ENCODE data around the gene TMPRSS9.
"Not testable (repeated sequence)": the region's sequence is repeated elsewhere in the genome, so short reads cannot be mapped to it uniquely, and the experiment has no call there.

TMPRSS9 gene

DNA sequence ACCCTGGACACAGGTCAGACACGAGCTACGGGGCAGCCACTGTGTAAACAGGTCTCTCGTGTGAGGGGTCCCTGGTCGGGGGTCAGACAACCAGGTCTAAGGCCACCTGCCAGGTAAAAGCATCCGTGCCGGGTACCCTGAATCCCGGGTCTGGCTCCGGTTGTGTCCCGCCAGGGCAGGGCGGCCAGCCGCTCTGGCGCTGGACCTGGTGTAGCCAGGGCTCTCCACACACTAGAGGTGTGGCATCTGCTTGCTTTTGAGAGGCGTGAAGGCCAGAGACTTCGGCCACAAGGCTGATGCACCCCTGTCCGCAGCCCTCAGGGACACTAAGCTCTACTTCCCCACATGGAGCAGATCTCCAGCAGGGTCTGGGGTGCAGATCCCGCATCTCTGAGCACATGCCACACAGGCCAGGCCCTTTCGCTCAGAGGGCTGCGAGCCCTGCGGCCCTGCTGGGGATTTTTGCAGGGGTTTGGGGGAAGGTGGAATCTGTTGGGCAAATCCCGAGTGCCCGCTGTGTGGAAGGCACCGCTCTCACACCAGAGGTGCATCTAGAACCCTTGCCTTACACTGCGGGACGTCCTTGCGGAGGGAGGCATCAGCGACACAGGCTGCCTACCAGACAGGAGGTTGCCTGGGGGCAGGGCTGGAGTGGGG is 81.2 kb downstream of the TMPRSS9 start:
- DNase-seq = no peak

DNA sequence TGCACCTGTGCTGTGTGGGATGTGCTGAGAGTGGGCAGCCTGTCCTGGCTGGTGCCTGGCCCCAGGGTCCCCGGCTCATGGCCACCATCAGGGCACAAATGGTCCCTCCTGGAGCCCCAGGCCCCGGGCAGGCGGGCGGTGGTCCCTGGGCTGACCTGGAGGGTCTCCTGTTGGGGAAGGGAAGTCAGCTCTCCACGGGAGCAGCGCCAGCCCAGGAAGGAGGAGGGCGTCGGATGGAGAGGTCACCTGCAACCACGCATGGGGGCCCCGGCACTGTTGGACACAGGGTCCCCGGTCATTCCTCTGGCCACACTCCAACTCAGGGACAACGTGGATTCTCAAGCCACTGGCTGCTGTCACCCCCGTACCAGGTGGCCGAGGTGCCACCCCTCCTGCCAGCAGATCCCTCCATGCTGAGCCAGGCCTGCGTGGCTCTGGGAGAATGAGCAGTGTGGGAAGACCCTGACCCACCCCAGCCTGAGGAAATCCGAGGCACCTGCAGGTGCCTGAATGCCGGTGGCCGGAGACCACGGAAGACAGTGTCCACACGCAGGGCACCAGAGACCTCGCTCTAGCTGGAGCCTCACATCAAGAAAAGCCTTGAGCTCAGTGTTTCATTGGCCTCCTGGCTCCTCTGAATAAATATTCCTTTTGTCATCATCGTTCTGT is 83.2 kb downstream of the TMPRSS9 start:
- DNase-seq = no peak

DNA sequence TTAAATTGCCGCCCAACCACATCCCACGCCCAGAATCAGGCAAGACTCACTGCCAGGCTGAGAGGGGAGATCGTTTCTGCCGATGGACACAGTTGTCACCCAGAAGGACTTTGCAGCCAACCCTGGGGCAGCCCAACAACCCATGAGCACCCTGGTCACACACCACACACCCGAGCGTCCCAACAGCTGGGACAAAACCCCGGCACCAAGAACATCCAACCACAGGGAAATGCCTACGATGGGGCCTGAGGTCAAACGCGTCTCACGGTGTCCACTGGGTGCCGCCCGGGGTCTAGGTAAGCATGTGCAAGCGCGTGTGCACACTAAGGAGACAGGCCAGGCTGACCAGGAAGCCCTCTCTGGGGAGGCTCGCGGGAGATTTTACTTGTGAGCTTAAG is 83.7 kb downstream of the TMPRSS9 start:
- DNase-seq = no peak

DNA sequence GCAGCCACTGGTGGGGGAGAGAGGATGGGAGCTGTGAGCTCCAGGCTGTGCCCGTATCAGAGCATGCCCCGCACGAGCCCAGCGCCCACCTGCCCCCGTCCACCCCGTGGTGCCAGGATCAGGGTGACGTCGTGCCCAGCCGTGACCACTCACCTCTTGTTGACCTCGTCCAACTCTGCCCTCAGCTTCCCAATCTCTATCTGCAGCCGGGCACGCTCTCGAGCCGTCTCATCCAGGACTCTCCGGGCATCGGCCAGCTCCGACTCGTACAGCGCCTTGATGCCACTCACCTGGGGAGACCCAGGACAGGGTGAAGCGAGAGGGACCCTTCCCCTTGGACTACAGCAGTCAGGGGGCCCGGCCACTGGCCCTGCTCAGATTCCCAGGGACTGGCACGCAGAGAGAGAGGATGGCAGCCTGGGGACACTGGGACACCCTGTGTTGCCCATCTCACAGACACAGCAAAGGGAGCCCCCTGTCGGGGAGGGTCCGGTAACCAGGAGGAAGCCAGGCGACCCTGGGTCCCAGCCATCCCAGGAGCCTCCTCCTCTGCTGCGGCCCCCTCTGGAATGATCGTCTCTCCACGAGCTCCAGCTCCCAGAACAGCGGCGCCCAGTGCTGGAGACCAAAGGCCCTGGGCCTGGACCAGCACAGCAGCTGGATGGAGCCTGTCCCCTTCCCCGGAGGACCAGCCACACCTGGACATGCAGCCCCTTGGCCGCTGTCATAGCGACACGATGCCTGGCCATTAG is 84.4 kb downstream of the TMPRSS9 start:
- DNase-seq = no peak

DNA sequence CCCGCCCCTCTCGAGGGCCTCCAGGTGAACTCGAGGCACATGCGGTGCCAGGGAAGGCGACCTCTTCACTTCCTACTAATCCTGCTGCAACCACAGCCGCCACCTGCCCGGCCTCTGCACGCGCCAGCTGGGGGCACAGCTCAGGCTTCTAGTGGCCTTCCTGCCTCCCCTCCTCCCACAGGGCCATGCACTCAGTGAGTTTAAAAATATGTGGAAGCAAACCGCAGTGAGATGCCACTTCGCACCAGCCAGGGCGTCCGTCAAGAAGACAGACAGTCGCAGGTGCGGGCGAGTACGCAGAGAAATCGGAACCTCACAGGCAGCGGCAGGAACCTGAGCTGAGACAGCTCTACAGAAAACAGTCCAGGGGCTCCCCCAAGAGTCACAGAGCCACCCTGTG is 86.3 kb downstream of the TMPRSS9 start:
- DNase-seq = no peak

DNA sequence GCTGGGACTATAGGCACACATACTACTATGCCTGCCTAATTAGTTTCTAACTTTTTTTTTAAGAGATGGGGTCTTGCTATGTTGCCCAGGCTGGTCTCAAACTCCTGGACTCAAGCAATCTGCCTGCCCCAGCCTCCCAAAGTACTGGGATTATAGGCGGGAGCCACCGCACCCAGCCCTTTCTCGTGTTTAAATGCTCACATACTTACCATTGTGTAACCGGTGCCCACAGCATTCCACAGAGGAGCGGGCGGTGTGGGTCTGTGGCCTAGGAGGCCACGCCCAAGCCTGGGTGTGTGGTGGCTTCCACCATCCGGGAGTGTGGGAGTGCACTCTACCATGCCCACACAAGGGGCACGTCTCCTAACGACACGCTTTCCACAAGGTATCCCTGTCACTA is 89.0 kb downstream of the TMPRSS9 start:
- no peak for DNase-seq

DNA sequence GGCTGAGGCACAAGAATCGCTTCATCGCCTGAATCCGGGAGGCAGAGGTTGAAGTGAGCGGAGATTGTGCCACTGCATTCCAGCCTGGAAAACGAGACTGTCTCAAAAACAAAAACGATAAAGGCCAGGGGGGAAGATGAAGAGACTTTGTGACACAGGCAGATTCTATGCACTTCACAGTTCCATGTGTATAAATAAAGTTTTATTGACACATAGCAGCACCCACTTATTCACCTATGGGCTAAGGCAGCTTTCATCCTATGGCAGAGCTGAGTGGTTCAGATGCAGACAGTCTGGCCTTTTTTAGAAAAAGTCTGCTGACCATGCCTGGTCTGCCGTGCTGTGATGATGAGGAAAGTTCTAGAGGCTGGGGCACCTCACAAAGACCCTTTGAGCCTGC is 91.1 kb downstream of the TMPRSS9 start:
- DNase-seq = no peak

DNA sequence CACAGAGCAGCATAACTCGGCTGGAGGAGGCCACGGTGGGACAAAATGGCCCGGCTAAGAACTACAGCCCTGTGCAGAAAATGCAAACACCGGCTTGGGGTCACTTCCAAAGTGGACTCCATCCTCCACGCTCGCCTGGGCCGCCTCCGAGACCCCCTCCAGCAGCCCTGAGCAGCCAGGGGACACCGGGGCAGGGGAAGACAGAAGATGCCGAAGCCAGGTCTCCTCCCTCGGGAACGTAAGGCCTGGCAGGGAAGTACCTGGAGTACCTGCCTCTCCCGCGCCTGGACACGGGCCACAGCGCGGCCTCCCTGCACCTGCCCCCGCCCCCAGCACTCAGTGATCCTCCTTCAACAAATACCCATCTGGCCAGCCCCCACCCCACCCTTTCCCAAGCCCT is 91.7 kb downstream of the TMPRSS9 start:
- no peak for DNase-seq

DNA sequence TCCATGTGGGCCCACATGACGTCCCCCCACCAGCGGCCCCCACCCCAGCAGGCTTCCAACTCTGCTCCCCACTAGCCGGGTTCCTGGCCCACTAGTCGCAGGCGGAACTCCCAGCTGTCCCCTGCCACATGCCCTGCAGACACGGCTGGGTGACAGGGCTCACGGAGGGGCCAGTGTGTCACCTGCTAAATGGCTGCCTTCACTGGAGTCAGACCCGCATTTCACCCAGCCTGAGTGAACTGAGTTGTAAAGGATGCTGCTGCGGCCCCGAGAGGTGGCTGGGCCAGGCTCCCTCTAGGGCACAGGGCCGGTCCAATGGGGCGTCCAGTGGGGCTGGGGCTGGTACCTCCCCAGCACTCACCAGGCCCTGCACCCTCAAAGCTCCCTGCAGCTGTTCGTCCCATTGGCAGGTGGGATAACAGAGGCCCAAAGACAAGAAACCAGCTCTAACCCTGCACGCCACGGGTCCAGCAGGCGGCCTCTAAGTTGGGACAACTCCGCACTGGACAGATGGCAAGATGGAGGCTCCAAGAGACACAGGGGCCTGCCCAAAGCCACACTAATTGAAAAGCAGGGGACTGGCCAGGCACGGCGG is 93.5 kb downstream of the TMPRSS9 start:
- no peak for DNase-seq

DNA sequence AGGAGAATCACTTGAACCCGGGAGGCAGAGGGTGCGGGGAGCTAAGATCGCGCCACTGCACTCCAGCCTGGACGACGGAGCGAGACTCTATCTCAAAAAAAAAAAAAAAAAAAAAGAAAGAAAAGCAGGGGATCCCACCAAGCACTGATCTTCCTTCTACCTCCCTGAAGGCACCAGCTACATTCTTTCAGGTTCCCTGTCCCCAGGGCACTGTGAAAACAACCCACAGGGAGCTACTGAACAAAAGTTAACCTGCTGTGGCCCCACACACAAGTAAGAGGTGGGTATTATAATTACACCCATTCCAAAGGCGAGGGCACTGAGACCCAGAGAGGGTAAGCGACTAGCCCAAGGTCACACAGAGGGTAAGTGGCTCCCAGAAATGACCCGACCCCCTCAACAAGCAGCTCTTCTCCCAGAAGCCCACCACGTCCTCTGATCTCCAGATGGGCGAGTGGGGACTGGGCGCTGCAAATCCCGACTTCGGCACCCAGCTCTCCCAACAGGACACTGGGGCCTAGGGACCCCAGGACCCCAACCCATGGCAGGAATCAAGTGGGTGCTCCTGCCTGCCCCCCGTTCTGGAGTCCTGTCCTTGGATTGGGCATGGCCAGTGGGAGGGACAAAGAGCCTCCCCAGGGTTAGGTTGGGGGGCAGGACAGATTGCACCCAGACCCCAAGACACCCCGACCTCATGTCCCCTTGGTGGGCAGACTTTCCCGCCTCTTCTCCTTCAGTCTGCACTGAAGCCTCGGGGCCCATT is 94.3 kb downstream of the TMPRSS9 start:
- DNase-seq = no peak

DNA sequence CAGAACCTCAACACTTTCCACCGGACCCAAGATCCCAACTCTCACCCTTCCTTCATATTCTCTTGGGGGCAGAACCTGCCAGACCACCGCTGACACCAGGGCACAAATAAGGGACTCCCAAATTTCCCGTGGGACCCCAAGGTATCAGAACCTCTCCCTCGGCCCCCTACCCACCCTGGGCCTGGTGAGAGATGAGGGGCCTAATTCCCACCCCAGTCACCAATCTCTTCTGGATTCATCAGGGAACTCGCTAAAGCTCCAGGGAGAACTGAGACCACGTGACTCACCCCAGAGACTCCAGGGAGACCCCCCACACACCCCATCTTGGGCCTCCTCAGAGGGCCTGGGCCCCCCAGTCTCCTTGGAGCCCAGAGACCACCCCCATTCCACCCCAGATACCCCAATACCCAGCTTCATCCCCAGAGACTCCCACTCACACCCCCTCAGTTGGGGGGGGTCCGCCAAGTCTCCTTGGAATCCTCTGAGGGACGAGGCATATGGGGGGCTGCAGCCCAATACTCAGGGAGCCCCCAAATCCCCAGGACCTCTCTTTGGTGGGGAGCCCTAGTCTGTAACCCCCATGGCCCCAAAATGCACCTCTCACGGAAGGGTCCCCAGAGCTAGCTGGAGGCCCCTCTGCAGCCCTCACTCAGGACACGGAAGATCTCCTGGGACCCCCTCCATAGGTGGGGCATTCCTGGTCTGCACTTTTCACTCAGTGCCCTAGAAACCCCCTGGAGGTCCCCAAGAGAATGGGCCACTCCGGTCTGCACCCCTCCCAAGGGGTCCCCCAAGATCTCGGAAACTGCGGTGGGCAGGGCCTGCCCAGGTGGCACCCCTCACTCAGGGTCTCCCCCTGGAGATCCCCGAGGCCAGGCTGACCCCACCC is 95.1 kb downstream of the TMPRSS9 start:
- no peak for DNase-seq

DNA sequence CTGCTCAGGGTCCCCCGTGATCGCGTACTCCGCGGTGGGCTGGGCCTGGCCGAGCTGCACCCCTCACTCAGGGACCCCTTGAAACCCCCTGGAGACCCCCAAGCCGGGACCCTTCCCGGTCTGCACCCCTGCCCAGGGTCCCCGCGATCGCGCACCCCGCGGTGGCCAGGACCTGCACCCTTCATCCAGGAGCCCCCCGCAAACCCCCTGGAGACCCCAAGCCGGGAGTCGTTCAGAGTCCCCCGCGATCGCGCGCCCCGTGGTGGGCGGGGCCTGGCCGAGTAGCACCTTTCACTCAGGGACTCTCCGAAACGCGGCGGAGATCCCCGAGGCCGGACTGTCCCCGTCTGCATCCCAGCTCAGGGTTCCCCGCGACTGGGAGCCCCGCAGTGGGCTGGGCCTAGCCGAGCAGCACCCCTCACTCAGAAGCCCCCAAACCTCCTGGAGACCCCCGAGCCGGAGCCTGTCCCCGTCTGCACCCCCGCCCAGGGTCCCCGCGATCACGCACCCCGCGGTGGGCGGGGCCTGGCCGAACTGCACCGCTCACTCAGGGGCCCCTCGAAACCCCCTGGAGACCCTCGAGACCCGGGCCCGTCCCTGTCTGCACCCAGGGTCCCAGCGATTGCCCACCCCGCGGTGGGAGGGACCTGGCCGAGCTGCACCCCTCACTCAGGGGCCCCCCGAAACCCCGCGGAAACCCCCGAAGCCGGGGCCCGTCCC is 95.9 kb downstream of the TMPRSS9 start:
- DNase-seq = peak; percentile 43 to 51

DNA sequence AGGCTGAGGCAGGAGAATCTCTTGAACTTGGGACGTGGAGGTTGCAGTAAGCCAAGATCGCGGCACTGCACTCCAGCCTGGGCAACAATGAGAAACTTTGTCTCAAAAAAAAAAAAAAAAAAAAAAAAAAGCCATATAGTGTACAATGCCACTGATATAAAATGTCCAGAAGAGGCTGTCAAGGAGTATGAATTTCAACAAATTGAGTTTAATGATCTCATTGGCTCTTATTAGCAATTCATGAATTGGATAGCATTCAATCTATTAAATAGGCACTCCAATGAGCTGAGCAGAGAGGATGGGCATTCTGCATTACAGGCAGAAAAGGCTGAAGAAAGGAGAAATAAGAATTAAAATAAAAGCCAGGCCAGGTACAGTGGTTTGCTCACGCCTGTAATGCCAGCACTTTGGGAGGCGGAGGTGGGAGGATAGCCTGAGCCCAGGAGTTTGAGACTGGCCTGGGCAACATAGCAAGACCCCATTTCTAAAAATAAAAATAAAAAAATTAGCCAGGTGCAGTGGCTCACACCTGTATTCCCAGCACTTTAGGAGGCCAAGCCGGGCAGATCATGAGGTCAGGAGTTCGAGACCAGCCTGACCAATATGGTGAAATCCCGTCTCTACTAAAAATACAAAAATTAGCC is 97.5 kb downstream of the TMPRSS9 start:
- no peak for DNase-seq

DNA sequence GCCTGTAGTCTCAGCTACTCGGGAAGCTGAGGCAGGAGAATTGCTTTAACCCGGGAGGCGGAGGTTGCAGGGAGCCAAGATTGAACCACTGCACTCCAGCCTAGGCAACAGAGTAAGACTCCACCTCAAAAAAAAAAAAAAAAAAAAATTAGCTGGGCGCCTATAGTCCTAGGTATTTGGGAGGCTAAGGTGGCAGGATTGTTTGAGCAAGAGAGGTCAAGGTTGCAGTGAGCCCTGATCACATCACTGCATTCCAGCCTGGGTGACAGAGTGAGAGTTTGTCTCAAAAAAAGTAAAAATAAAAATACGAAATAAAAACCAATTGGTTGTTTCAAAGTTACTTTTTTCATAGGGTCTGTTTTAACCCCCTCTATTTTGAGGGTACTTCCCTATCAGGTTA is 98.0 kb downstream of the TMPRSS9 start:
- no peak for DNase-seq

DNA sequence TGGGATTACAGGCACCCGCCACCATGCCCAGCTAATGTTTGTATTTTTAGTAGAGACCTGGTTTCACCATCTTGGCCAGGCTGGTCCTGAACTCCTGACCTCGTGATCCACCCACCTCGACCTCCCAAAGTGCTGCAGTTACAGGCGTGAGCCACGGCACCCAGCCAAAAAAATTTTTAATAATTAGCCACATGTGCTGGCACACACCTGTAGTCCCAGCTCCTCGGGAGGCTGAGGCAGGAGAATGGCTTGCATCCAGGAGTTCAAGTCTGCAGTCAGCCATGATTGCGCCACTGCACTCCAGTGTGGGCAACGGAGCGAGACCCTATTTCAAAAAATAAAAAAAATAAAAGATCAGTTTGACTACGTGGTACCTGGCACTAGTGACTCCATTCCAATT is 98.7 kb downstream of the TMPRSS9 start:
- DNase-seq = not testable (repeated sequence)

DNA sequence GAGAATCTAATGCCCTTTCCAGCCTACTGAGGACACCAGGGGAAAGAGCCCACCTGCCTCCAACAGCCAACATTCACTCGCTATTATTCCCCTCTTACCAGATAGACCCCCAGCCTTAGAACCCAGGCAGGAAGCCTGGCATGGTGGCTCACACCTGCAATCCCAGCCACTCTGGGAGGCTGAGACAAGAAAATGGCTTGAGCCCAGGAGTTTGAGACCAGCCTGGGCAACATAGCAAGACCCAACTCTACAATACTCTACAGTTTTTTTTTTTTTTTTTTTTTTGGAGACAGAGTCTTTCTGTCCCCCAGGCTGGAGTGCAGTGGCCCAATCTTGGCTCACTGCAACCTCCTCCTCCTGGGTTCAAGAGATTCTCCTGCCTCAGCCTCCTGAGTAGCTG is 100.2 kb downstream of the TMPRSS9 start:
- no peak for DNase-seq

DNA sequence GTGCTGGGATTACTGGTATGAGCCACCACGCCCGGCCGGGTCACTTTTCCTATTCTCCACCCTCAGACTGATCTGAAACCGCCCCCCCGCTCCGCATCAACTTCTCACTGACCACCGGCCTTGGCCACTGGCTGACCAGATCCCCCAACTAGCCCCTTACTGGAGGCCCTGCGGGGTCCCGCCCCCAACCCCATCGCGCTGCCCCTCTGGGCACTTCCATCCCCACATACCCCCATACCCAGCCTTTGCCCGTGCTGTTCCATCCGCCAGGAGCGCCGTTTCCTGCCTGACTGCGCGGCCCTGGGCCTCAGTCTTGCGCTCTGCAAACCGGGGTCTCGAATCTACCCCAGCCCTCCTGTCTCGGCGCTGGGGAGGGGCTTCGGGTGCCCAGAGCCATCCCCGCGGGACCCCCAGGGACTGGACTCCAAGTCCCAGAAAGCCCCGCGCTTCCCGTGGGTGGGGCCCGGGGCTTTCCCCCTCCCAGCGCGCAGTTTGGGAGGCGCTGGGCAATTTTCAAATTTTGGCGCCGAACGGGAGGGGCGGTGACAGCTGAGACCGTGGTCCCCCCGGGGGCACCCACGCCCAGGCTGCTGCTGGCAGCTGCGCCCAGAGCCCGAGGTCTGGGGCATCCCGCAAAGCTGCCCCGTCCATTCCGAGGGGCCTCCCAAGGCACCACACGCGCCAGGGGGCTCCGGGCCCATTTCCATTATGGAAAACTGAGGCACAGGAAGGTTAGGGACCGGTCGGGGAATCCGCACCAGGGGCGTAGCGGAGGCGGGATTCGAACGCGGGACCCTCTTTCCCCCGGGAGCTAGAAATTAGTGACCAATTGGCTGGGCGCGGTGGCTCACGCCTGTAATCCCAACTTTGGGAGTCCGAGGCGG is 101.9 kb downstream of the TMPRSS9 start:
- peak; percentile 69 to 75 for DNase-seq

DNA sequence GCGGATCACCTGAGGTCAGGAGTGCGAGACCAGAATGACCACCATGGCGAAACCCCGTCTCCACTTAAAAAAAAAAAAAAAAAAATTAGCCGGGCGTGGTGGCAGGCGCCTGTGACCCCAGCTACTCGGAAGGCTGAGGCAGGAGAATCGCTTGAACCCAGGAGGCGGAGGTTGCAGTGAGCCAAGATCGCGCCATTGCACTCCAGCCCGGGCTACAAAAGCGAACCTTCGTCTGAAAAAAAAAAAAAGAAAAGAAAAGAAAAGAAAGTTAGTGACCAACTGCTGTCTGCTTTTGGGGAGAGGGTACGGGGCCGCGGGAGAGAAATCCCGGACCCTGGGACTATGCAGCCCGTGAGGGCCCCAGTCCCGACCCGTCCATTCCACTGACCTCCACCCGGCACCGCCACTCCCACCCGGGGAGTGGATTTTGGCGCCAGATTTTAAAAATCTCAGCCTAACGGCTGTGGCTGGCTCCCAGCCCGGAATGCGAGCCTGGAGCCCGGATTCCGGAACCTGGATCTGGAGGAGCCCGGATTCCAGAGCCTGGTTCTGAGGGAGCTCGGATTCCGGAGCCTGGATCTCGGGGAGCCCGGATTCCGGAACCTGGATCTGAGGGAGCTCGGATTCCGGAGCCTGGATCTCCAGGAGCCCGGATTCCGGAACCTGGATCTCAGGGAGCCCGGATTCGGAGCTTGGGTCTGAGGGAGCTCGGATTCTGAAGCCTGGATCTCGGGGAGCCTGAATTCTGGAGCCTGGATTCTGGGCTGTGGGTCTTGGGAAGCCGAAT is 102.8 kb downstream of the TMPRSS9 start:
- DNase-seq = no peak

DNA sequence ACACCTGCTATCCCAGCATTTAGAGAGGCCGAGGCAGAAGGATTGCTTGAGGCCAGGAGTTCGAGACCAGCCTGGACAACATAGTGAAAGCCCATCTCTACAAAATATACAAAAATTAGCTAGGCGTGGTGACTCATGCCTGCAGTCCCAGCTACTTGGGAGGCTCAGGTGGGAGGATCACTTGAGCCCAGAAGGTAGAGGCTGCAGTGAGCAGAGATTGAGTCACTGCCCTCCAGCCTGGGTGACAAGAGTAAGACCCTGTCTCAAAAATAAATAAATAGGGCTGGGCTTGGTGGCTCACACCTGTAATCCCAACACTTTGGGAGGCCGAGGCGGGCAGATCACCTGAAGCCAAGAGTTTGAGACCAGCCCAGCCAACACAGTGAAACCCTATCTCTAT is 103.6 kb downstream of the TMPRSS9 start:
- not testable (repeated sequence) for DNase-seq
